ENCODE data around the gene TMPRSS12. TPM values are rescaled to one million over a fixed set of nuclear protein-coding genes. Genes with fewer than 3 reads are reported as not detected.
"Not testable (repeated sequence)": the region's sequence is repeated elsewhere in the genome, so short reads cannot be mapped to it uniquely, and the experiment has no call there.

Gene TMPRSS12
- total RNA-seq, 4 donors from 2014 or later, result 0.34 TPM; not detected in 3

GRCh38 chr12:50924439-50925341, 82.0 kb downstream of the TMPRSS12 start:
- peak overlapping the region; percentile 92 for H3K27ac ChIP-seq
- H3K9me3 ChIP-seq, result no peaks in the 10 kb centered on the region
- TF ChIP-seq POLR2AphosphoS5 (IDR thresholded peaks at IDR 0.05) (peak in 1 of 3 donors; percentile 25), EP300 (IDR thresholded peaks at IDR 0.05) (no peak)
- DNase-seq (ENCODE audit: low spot score in 2 of 2), result peak; percentile 95 to 96
- WGBS, result 5% methylated on average over 13 of the region's 13 CpGs
- H3K36me3 ChIP-seq, result peaks cover 7% of the 10 kb centered on the region
- H3K27me3 ChIP-seq, result no peaks in the 10 kb centered on the region
- H3K4me1 ChIP-seq, result peaks cover 48% of the 10 kb centered on the region
- peak overlapping the region; percentile 78 for H3K4me3 ChIP-seq

- DNase-seq (ENCODE audit: low spot score in 2 of 2), result no peak
These were observed 82.6 kb downstream of the TMPRSS12 start for GRCh38 chr12:50925342-50925651.

GRCh38 chr12:50925920-50926319, 83.2 kb downstream of the TMPRSS12 start:
- no peaks in the 10 kb centered on the region for H3K9me3 ChIP-seq
- no peaks in the 10 kb centered on the region for H3K27me3 ChIP-seq
- 13% methylated on average over 1 of the region's 1 CpG for WGBS
- TF ChIP-seq POLR2A (IDR thresholded peaks at IDR 0.05) (no peak), POLR2AphosphoS5 (IDR thresholded peaks at IDR 0.05) (no peak), CTCF (IDR thresholded peaks at IDR 0.05) (no peak), EP300 (IDR thresholded peaks at IDR 0.05) (no peak)
- DNase-seq (ENCODE audit: low spot score in 2 of 2), result no peak
- peak overlapping the region; percentile 92 for H3K27ac ChIP-seq
- H3K4me3 ChIP-seq, result peak overlapping the region; percentile 78
- H3K4me1 ChIP-seq, result peaks cover 51% of the 10 kb centered on the region
- H3K36me3 ChIP-seq, result peaks cover 17% of the 10 kb centered on the region

More at GRCh38 chr12:50925342-50925651, 82.6 kb downstream of the TMPRSS12 start:
- Histone ChIP-seq H3K9me3 (no peaks in the 10 kb centered on the region), H3K27ac (peak overlapping the region; percentile 92), H3K36me3 (peaks cover 13% of the 10 kb centered on the region), H3K27me3 (no peaks in the 10 kb centered on the region), H3K4me1 (peaks cover 51% of the 10 kb centered on the region), H3K4me3 (peak overlapping the region; percentile 78)
- TF ChIP-seq CTCF (IDR thresholded peaks at IDR 0.05) (no peak), EP300 (IDR thresholded peaks at IDR 0.05) (no peak), POLR2AphosphoS5 (IDR thresholded peaks at IDR 0.05) (no peak), POLR2A (IDR thresholded peaks at IDR 0.05) (no peak)
- WGBS, result 1% methylated on average over 7 of the region's 7 CpGs

GRCh38 chr12:50926415-50926814, 83.7 kb downstream of the TMPRSS12 start:
- TF ChIP-seq CTCF (IDR thresholded peaks at IDR 0.05) (no peak), POLR2A (IDR thresholded peaks at IDR 0.05) (no peak), POLR2AphosphoS5 (IDR thresholded peaks at IDR 0.05) (no peak), EP300 (IDR thresholded peaks at IDR 0.05) (no peak)
- H3K4me1 ChIP-seq, result peaks cover 51% of the 10 kb centered on the region
- peaks cover 21% of the 10 kb centered on the region for H3K36me3 ChIP-seq
- peak overlapping the region; percentile 78 for H3K4me3 ChIP-seq
- no peaks in the 10 kb centered on the region for H3K9me3 ChIP-seq
- no peak for DNase-seq (ENCODE audit: low spot score in 2 of 2)
- H3K27me3 ChIP-seq, result no peaks in the 10 kb centered on the region
- 13% methylated on average over 1 of the region's 1 CpG for WGBS
- H3K27ac ChIP-seq, result peak overlapping the region; percentile 92

GRCh38 chr12:50926932-50927331, 84.2 kb downstream of the TMPRSS12 start:
- H3K4me1 ChIP-seq, result peaks cover 53% of the 10 kb centered on the region
- DNase-seq (ENCODE audit: low spot score in 2 of 2), result not testable (repeated sequence)

GRCh38 chr12:50927356-50927755, 84.6 kb downstream of the TMPRSS12 start:
- TF ChIP-seq EP300 (IDR thresholded peaks at IDR 0.05), result no peak
- TF ChIP-seq POLR2A (IDR thresholded peaks at IDR 0.05), result no peak
- no peak for TF ChIP-seq CTCF (IDR thresholded peaks at IDR 0.05)
- no peak for TF ChIP-seq POLR2AphosphoS5 (IDR thresholded peaks at IDR 0.05)
- H3K36me3 ChIP-seq, result peaks cover 27% of the 10 kb centered on the region
- WGBS, result 8% methylated on average over 2 of the region's 2 CpGs
- H3K4me1 ChIP-seq, result peaks cover 51% of the 10 kb centered on the region
- peak overlapping the region; percentile 92 for H3K27ac ChIP-seq
- H3K9me3 ChIP-seq, result no peaks in the 10 kb centered on the region
- no peaks in the 10 kb centered on the region for H3K27me3 ChIP-seq
- DNase-seq (ENCODE audit: low spot score in 2 of 2), result no peak
- peak overlapping the region; percentile 78 for H3K4me3 ChIP-seq

More at GRCh38 chr12:50926932-50927331, 84.2 kb downstream of the TMPRSS12 start:
- H3K27me3 ChIP-seq, H3K9me3 ChIP-seq: not testable (repeated sequence)
- peak overlapping the region; percentile 92 for H3K27ac ChIP-seq
- WGBS, result 20% methylated on average over 3 of the region's 3 CpGs
- H3K36me3 ChIP-seq, result peaks cover 25% of the 10 kb centered on the region
- H3K4me3 ChIP-seq, result peak overlapping the region; percentile 78
